HG03159 (cell line): ENCODE results near the gene LSP1.

Experiments
- ATAC-seq: cut with Tn5 transposase; IDR thresholded peaks from one replicate; pipeline ENCODE4 v1.9.1; 2021; ENCODE audit warnings: mild to moderate bottlenecking, moderate library complexity; ENCODE audit not compliant: unreplicated experiment

LSP1 gene

GRCh38 chr11:1888347-1888753, 35.5 kb downstream of the LSP1 start:
- ATAC-seq = no peak

- no peak for ATAC-seq
Observed at GRCh38 chr11:1888811-1889210, 35.9 kb downstream of the LSP1 start.

DNA sequence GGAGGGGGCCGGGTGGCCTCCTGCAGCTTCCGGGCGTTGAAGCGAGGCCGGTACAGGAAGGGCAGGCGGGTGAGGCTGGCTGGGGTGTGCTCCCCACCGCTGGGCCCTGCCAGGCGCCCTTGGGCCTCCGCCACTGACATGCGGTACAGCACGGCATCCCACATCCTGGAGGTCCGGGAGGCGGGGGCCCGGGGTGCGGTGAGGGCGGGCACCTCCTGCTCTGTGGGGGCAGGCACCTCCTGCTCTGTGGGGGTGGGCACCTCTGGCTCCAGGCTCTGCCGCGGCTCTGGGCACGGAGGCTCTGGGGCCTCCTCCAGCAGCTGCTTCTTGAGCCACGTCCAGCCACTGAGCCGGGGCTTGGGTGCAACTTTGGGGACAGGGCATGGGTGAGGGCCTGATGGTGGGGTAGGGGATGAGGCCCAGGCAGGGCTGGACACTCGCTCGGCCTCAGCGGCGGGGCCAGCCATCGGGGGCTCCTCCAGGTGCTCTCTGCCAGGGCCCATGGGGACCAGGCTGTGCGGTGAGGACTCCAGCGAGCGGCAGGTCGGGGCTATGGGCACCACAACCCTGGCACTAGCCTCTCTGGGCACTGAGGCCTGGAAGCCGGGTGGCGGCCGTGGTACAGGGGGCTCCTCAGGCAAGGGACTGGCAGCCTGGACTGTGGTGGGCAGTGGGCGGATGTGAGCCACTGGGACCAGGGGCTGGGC, 36.5 kb downstream of the LSP1 start:
- no peak for ATAC-seq

DNA sequence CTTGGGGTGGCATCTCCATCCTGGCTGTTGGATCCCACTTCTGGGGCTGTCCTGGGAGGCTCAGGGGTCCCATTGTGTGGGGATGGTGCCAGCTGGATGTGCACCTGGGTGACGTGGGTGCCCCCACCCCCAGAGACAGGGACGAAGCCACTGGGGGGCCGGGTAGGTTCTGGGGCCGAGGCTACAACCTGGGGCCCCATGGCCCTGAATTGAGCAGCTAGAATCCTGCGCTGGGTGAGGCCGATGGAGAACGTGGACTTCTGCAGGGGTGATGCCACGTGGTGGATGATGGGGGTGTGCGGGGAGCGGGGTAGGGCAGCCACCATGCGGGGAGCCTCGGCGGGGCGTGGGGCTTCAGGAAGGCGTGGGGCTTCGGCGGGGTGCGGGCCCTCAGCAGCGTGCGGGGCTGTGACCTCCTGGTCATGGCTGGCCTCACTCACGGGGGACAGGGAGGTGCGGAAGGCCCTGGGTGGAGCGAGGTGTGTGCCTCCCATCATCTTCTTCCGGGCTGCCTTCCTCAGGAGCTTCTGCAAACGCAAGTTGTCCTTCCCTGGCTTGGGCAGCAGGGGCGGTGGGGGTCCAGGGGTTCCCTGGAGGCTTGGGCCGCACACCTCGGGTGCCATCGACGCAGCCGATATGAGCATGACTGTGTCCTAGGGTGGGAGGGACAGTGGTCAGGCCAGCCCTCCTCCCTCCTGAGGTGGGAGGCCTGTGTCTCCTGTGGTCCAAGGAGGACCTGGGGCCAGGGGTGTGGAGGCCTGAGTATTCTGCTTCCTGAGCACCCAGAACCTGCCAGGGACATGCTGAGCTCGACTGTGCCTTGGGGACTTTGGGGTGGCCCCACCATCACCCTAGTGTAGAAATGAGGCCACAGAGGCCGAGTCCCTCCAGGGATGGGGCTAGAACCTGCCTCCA, 37.3 kb downstream of the LSP1 start:
- ATAC-seq = no peak

- no peak for ATAC-seq
Observed at GRCh38 chr11:1890856-1891830, 38.3 kb downstream of the LSP1 start.

- ATAC-seq = no peak
Observed at GRCh38 chr11:1891831-1892115, 38.9 kb downstream of the LSP1 start, which contains the start of gene PRR33. Gene PRR33, minus strand, starts transcription at chr11:1891895. Its CDS starts 1,311 bp downstream, at chr11:1890584.

DNA sequence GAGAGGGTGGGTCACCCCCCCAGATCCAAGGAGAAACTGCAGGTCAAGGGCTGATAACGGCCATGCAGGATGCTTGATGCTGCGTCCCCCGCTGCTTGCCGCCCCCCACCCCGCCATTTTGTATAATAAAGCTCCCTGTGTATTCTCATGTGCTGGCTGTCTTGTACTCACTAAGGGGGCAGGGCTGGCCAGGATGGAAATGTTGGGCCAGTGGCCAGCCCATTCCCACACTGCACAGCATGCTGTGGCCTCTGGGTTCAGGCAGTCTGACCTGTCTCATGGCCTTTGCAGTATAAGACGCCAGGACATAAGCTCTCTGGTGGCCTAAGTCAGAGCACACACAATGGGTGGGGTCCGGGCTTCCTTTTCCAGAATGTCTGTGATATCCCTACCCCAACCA, 39.2 kb downstream of the LSP1 start:
- no peak for ATAC-seq

DNA sequence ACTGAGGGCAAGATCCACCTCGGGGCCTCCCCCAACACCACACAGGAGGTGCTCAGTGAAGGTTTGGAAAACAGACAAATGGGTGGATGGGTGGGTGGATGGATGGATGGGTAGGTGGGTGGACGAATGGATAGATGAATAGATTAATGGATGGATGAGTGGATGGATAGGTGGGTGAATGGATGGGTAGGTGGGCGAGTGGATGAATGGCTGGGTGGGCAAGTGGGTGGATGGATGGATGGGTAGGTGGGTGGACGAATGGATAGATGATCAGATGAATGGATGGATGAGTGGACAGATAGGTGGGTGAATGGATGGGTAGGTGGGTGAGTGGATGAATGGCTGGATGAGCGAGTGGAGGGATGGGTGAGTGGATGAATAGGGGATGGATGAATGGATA, 39.7 kb downstream of the LSP1 start:
- no peak for ATAC-seq

- no peak for ATAC-seq
Observed at GRCh38 chr11:1893581-1894359, 40.9 kb downstream of the LSP1 start.

DNA sequence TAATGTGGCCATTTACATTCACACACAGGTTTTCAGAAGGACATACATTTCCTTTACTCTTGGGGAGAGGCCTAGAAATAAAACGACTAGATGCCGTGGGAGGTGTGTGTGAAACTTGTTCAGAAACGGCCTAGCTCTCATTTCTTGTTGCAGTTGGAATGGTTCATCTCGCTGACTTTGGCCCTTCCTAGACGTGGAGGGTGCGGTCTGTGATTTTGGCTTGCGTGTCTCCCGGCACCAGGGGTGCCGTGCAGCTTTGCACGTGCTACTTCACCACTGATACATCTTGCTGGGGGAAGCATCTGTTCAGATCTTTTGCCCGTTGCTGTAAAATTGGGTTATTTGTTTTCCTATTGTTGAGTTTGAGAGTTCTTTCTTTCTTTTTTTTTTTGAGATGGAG, 41.9 kb downstream of the LSP1 start:
- no peak for ATAC-seq

GRCh38 chr11:1896468-1896867, 43.6 kb downstream of the LSP1 start:
- no peak for ATAC-seq

DNA sequence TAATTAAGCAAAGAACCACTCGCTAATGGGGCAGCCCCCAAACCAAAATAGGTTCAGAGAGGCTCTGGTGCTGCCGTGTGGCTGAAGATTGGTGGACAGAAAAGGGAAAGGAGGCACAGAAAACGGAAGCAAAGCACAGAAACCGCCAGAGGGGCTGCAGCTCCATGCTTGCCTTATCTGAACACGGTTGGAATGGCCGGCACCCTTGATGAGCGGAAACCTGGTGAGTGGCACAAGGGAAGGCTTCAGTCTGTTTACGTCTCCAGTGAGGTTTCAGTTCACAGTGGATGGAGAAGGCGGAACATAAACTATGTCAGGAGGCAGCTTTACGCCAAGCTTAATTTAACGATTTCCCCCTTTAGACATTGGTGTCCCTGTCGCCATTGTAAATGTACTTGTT, 44.0 kb downstream of the LSP1 start:
- ATAC-seq = no peak

DNA sequence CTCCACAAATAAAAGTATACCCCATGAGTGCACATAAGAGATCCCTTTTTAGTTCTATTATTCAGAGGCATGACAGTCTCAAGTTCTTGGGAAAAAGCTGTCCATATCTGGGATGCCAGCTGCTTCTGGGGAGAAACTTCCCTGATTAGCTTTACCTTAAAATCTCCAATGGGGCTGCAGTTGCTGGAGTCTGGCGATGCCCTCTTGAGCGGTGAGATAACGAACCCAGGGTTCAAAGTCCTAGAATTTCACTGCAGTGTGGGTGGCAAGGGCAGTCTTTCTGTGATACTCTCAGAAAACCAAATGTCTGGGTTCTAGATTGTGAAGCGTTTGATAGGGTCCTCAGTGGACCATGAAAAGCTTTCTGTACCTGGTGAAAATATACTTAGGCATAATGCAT, 46.2 kb downstream of the LSP1 start:
- ATAC-seq = no peak

DNA sequence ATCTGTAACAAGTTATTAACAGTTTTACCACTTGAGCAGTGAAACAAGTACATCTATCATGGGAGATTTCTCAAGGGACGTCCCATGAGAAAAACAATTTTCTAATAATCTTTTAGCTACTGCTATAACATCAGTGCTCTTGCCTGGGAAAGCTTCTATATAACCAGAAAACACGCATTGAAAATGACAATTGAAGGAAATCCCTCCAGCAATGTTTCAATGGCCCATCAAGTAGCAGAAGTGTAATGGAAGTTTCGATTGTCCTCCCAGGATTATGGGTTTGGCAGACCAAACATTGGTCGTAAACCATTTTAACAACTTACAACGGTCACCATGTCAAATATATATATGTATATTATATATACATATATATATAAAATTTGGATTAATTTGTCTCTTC, 46.8 kb downstream of the LSP1 start:
- no peak for ATAC-seq

DNA sequence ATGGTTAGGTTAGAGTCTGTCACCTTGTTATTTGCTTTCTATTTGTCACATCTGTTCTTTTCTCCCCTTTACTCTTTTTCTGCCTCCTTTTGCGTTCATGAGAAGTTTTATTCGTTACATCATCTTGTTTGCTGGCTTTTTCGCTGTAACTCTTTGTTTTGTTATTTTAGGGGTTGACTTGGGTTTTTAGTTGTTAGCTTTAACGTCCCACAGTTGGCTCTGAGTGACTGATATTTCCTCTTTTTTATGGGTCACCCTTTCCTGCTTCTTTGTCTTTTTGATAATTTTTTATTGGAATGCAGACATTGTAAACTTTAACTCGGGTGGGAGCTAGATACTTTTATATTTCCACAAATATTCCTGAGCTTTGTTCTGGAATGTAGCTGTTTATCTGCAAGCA, 53.3 kb downstream of the LSP1 start:
- ATAC-seq = no peak

- no peak for ATAC-seq
Observed at GRCh38 chr11:1906611-1907423, 53.9 kb downstream of the LSP1 start.

DNA sequence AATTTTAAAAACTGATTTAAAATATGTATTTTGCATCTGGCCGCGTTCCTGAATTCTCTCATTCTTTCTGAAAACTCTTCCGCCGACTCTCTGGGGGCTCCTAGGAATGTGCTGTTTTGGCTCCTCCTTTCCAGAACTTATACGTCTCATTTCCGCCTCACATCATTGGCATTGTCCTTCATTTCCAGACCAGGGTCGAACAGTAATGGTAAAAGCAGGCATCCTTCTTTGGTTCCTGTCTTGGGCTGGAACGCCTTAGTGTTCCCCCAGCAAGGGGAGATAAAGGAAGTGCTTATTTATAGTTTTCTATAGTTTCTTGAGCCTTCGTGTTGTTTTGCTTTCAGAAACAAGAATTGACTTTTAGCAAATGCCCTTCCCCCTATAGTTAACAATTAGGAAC, 55.7 kb downstream of the LSP1 start:
- ATAC-seq = no peak

DNA sequence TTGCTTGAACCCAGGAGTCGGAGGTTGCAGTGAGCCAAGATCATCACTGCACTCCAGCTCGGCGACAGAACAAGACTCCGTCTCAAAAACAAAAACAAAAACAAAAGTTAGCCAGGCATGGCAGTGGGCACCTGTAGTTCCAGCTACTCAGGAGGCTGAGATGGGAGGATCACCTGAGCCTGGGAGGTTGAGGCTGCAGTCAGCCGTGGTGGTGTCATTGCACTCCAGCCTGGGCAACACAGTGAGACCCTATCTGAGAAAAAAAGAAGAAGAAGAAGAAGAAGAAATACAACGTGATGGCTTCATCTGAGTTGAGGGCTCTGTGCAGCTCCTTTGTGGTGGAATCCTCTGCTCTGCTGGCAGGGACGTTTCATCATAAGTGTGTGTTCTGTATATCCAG, 56.6 kb downstream of the LSP1 start:
- ATAC-seq = no peak

GRCh38 chr11:1912289-1912878, 59.5 kb downstream of the LSP1 start:
- no peak for ATAC-seq
